Fibroblast of villous mesenchyme (primary cell): ENCODE data around the gene PARN. TPM values are rescaled to one million over a fixed set of nuclear protein-coding genes. Genes with fewer than 3 reads are reported as not detected.

Experiments
- DNase-seq: peaks from one replicate; pipeline ENCODE4 v3.0.0-alpha.2; 2010; ENCODE audit warnings: low read depth
- H3K4me3 ChIP-seq: 2 replicates; pipeline ENCODE4 v1.5.1; 2011; ENCODE audit warnings: low read depth, mild to moderate bottlenecking, low read length
- CTCF ChIP-seq: IDR thresholded peaks from 2 replicates; pipeline ENCODE4 v1.5.1; 2012; ENCODE audit warnings: low read depth, mild to moderate bottlenecking, low read length; ENCODE audit not compliant: insufficient read depth
- total RNA-seq: library from RNA; depleted of rRNA; stranded (reverse); fragments of >200 nt; gene quantifications from 2 replicates; pipeline ENCODE4 v1.2.3, GENCODE V29; 2012

The PARN gene
- total RNA-seq, 1 donor: 35.4 TPM

GRCh38 chr16:14562691-14563491 is 67.2 kb downstream of the PARN start:
- no peak for TF ChIP-seq CTCF
- H3K4me3 ChIP-seq: no peak overlapping the region
- DNase-seq: peak; percentile 68

- no peak overlapping the region for H3K4me3 ChIP-seq
- no peak for TF ChIP-seq CTCF
- DNase-seq: no peak
Observed at GRCh38 chr16:14560523-14560922, 69.5 kb downstream of the PARN start.

- DNase-seq: peak; percentile 68
- TF ChIP-seq CTCF: no peak
- H3K4me3 ChIP-seq: no peak overlapping the region
Observed at GRCh38 chr16:14559809-14560241, 70.2 kb downstream of the PARN start.

GRCh38 chr16:14553447-14553846 is 76.6 kb downstream of the PARN start:
- H3K4me3 ChIP-seq: no peak overlapping the region
- no peak for DNase-seq
- TF ChIP-seq CTCF: no peak

GRCh38 chr16:14549789-14550153 is 80.3 kb downstream of the PARN start:
- H3K4me3 ChIP-seq: no peak overlapping the region
- TF ChIP-seq CTCF: no peak
- DNase-seq: no peak

- no peak overlapping the region for H3K4me3 ChIP-seq
- no peak for TF ChIP-seq CTCF
- no peak for DNase-seq
Observed at GRCh38 chr16:14548933-14549788, 80.9 kb downstream of the PARN start.
